DND-41 (cell line): Measurements from ENCODE around the gene CHCHD3.

ENCODE experiments used
- ATAC-seq: fragments of 200-7000 bp; cut with Tn5 transposase; 3 replicates; pipeline ENCODE4 v1.9.1; 2021; ENCODE audit warnings: low read depth; ENCODE audit not compliant: insufficient read depth
- DNase-seq: peaks from one replicate; pipeline ENCODE4 v3.0.0-alpha.2; 2020
- H2AFZ ChIP-seq: 2 replicates; pipeline ENCODE4 v1.6.0; 2012; ENCODE audit warnings: low read depth, low read length
- H3K27ac ChIP-seq: 2 replicates; pipeline ENCODE4 v1.5.1; 2012; ENCODE audit warnings: low read length, inconsistent platforms
- H3K27me3 ChIP-seq: fragments of 200-600 bp; sonication (generic); 2 replicates; pipeline ENCODE4 v1.6.0; 2012; ENCODE audit warnings: low read length, mild to moderate bottlenecking, inconsistent platforms; ENCODE audit not compliant: insufficient read depth, poor library complexity
- H3K36me3 ChIP-seq: 2 replicates; pipeline ENCODE4 v1.5.1; 2012; ENCODE audit warnings: low read length, inconsistent platforms; ENCODE audit not compliant: insufficient read depth
- H3K4me1 ChIP-seq: 2 replicates; pipeline ENCODE4 v1.5.1; 2012; ENCODE audit warnings: mild to moderate bottlenecking, low read length; ENCODE audit not compliant: insufficient read depth
- H3K4me2 ChIP-seq: 2 replicates; pipeline ENCODE4 v1.6.0; 2012; ENCODE audit warnings: mild to moderate bottlenecking, moderate library complexity, low read length, inconsistent platforms; ENCODE audit not compliant: insufficient read depth
- H3K4me3 ChIP-seq, 2 experiments: fragments of 200-600 bp in 1 of 2; shearing (Covaris generic) in 1 of 2; 2 replicates each; pipeline ENCODE4 v1.5.1; 2012 to 2016; ENCODE audit warnings: inconsistent platforms in 2 of 2, low read length in 2 of 2, mild to moderate bottlenecking in 2 of 2, low read depth in 1 of 2, moderate library complexity in 1 of 2
- H3K79me2 ChIP-seq: 2 replicates; pipeline ENCODE4 v1.6.0; 2012; ENCODE audit warnings: low read length, inconsistent platforms; ENCODE audit not compliant: insufficient read depth
- H3K9ac ChIP-seq: 2 replicates; pipeline ENCODE4 v1.6.0; 2012; ENCODE audit warnings: low read depth, mild to moderate bottlenecking, inconsistent platforms, low read length, moderate library complexity
- H3K9me3 ChIP-seq: 2 replicates; pipeline ENCODE4 v1.5.1; 2012; ENCODE audit warnings: low read length, moderate library complexity, mild to moderate bottlenecking, inconsistent platforms; ENCODE audit not compliant: insufficient read depth, severe bottlenecking
- H4K20me1 ChIP-seq: 2 replicates; pipeline ENCODE4 v1.6.0; 2012; ENCODE audit warnings: low read length; ENCODE audit not compliant: insufficient read depth
- EZH2 ChIP-seq: IDR thresholded peaks from 3 replicates; pipeline ENCODE4 v1.6.1; 2012; ENCODE audit warnings: borderline replicate concordance, low read depth, mild to moderate bottlenecking, moderate library complexity, low read length, inconsistent platforms; ENCODE audit not compliant: severe bottlenecking
- TF ChIP-seq, protein P1 (sequence below): IDR thresholded peaks from 2 replicates; pipeline ENCODE4 v1.5.1; 2012; ENCODE audit warnings: borderline replicate concordance, low read length, moderate library complexity, mild to moderate bottlenecking; ENCODE audit not compliant: poor library complexity, severe bottlenecking; ENCODE audit errors: extremely low read depth

Gene CHCHD3

DNA sequence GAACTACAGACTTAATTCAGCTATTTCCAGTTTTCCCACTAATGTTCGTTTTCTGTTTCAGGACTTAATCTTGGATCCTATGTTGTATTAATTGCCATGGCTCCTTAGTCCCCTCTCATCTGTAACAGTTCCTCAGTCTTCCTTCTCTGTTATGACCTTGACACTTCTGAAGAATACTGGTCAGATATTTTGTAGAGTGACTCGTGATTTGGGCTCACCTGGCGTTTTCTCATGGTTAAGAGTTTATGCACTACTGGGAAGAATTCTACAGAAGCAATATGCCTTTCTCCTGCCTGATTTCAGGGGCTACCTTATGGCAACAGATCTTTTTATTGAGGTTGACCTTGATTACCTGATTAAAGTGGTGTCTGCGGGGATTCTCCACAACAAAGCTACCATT is 239.4 kb downstream of the CHCHD3 start:
- no peak overlapping the region for H3K4me2 ChIP-seq
- H4K20me1 ChIP-seq, result no peaks in the 10 kb centered on the region
- H3K27me3 ChIP-seq, result no peaks in the 10 kb centered on the region
- H3K27ac ChIP-seq, result no peak overlapping the region
- ATAC-seq (no peak), DNase-seq (no peak)
- TF ChIP-seq EZH2, result no peak
- TF ChIP-seq, protein P1, sequence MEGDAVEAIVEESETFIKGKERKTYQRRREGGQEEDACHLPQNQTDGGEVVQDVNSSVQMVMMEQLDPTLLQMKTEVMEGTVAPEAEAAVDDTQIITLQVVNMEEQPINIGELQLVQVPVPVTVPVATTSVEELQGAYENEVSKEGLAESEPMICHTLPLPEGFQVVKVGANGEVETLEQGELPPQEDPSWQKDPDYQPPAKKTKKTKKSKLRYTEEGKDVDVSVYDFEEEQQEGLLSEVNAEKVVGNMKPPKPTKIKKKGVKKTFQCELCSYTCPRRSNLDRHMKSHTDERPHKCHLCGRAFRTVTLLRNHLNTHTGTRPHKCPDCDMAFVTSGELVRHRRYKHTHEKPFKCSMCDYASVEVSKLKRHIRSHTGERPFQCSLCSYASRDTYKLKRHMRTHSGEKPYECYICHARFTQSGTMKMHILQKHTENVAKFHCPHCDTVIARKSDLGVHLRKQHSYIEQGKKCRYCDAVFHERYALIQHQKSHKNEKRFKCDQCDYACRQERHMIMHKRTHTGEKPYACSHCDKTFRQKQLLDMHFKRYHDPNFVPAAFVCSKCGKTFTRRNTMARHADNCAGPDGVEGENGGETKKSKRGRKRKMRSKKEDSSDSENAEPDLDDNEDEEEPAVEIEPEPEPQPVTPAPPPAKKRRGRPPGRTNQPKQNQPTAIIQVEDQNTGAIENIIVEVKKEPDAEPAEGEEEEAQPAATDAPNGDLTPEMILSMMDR, result no peak
- H3K9ac ChIP-seq, result no peak overlapping the region
- H3K36me3 ChIP-seq, result peaks cover 4% of the 10 kb centered on the region; the same call in 1 of the 2 replicates
- no peak overlapping the region for H2AFZ ChIP-seq
- no peaks in the 10 kb centered on the region for H3K4me1 ChIP-seq
- no peak overlapping the region for H3K4me3 ChIP-seq
- H3K79me2 ChIP-seq, result no peaks in the 10 kb centered on the region
- no peaks in the 10 kb centered on the region for H3K9me3 ChIP-seq

DNA sequence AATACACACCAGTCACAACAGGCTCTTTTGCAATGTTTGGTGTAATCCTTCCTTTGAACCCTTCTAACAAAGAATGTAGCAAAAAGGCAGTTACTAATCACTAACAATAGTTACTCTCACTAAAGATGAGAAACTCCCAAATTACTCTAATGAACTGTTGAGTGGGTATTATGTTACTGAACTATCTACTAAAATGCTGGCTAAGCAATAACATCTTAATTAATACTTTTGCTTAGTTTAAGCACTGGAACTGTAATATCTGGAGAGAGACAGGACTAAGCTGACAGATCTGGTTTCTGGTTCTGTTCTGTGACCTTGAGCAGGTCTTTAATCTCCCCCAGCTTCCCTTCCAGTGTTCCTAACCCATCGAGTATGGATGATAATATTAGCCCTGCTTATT is 241.7 kb downstream of the CHCHD3 start:
- ATAC-seq, result no peak

DNA sequence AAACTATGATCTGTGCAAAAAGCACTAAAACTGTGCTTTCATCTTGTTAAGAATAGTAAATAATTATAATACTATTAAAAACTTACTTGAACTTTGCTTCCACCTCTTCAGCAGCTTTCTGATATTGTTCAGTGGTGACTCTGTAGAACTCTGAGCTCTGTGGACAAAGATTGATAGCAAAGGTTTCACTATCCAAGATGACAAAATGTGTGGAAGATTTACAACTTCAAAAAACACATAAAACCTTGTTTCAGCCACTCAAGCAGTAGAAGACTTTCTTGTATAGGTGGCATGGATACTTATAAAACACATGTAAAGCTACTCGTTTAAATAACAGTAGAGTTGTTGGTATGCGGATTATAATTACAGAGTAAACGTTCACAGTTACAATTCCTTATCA is 243.6 kb downstream of the CHCHD3 start:
- H3K4me1 ChIP-seq, result no peaks in the 10 kb centered on the region
- TF ChIP-seq EZH2, result no peak
- TF ChIP-seq, protein P1, result no peak

More for the DNA sequence above, 241.7 kb downstream of the CHCHD3 start:
- Histone ChIP-seq H3K9me3 (no peaks in the 10 kb centered on the region), H4K20me1 (no peaks in the 10 kb centered on the region), H3K27me3 (no peaks in the 10 kb centered on the region), H3K4me3 (no peak overlapping the region), H3K4me1 (no peaks in the 10 kb centered on the region), H3K4me2 (no peak overlapping the region), H3K27ac (no peak overlapping the region), H3K79me2 (no peaks in the 10 kb centered on the region), H3K36me3 (peaks cover 9% of the 10 kb centered on the region; the same call in 1 of the 2 replicates), H3K9ac (no peak overlapping the region), H2AFZ (no peak overlapping the region)
- no peak for TF ChIP-seq EZH2
- TF ChIP-seq, protein P1, result no peak
- DNase-seq, result no peak

DNA sequence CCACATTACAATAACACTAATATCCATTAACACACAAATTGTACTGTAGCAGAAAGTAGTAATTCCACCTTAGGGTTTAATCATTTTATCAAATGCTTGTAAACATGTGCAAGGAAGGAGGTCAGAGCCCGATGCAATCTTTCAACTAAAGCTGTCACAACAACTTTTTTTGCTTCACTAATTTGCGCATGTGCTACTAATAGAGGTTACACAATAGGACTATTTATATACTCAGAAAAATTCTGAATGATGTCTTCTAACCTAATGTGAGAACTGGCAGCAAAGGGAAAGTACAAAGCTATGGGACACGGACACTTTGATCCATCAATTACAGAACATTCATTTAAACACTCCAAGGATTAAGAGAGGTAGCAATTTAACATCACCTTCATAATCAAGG is 244.4 kb downstream of the CHCHD3 start:
- DNase-seq (no peak), ATAC-seq (no peak)
- Histone ChIP-seq H3K4me3 (no peak overlapping the region), H3K9ac (no peak overlapping the region), H3K4me1 (no peaks in the 10 kb centered on the region), H3K4me2 (no peak overlapping the region), H3K27ac (no peak overlapping the region), H3K9me3 (no peaks in the 10 kb centered on the region), H4K20me1 (no peaks in the 10 kb centered on the region), H2AFZ (no peak overlapping the region), H3K79me2 (no peaks in the 10 kb centered on the region), H3K27me3 (no peaks in the 10 kb centered on the region), H3K36me3 (peaks cover 9% of the 10 kb centered on the region; the same call in 1 of the 2 replicates)
- no peak for TF ChIP-seq EZH2
- TF ChIP-seq, protein P1, result no peak

More for the DNA sequence above, 243.6 kb downstream of the CHCHD3 start:
- Histone ChIP-seq H3K79me2 (no peaks in the 10 kb centered on the region), H3K9ac (no peak overlapping the region), H4K20me1 (no peaks in the 10 kb centered on the region), H3K4me3 (no peak overlapping the region), H3K36me3 (peaks cover 9% of the 10 kb centered on the region; the same call in 1 of the 2 replicates), H3K4me2 (no peak overlapping the region), H2AFZ (no peak overlapping the region), H3K9me3 (no peaks in the 10 kb centered on the region), H3K27me3 (no peaks in the 10 kb centered on the region), H3K27ac (no peak overlapping the region)
- no peak for ATAC-seq
- no peak for DNase-seq
